RWPE1 (cell line): ENCODE data around the gene CA14.
"Not testable (repeated sequence)": the region's sequence is repeated elsewhere in the genome, so short reads cannot be mapped to it uniquely, and the experiment has no call there.

Source experiments
- CTCF ChIA-PET: fragments of 350-600 bp; sonication (Branson Sonifier 250); formaldehyde crosslinking; extraction: SDS; loops from one replicate; lab custom pipeline; 2021; lab: Yijun Ruan, JAX
- POLR2A ChIA-PET: fragments of 400-600 bp; formaldehyde crosslinking; extraction: SDS; loops from one replicate; lab custom pipeline; 2020; ENCODE audit warnings: antibody characterized with exemption; ENCODE audit not compliant: low non-redundant PET; lab: Yijun Ruan, JAX
- DNase-seq: peaks from one replicate; pipeline ENCODE4 v3.0.0; 2012; ENCODE audit warnings: low spot score
- H3K27ac ChIP-seq: fragments of 450-650 bp; 2 replicates; pipeline ENCODE4 v1.5.1; 2017
- CTCF ChIP-seq: fragments of 450-650 bp; conservative IDR thresholded peaks from 2 replicates; pipeline ENCODE4 v1.5.1; 2017; ENCODE audit warnings: low read depth, mild to moderate bottlenecking

CA14 gene

DNA sequence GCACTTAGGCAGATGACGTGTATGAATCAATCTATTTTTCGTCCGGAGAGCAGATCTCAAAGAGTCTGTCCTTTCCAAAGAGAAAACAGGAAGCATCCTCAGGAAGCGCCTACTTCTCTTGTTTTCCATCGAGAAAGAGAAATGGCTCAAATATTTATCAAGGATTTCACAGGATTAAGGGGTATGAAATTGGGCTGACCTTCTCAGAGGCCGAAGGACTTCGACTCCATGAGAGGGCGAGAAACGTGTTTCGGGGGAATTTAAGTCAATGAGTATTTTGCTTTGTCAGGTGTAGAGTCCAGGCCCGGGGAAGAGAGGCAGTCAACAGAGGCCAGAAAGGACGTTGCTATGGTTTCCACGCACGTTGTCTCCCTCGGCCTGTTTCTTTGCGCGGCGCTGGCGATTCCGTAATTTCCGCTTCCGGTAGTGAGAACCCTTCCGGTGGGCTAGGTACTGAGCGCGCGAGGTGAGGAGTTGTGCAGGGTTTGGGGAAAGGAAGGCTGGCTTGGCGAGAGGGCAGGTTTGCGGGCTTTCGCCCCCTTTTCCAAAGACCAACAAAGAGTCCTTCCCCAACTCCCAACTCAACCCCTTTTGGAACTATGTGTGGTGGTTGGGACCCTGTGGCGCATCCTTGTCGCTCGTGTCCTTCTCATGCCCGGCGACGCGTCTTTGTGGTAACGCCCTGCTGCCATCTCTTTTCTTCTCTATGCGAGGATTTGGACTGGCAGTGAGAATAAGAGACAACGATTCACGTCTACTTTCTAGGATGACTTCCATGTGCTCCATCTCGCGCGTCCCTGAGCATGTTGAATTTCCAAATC lies 36.1 kb downstream of the CA14 start, which contains the start of gene MRPS21:
TSS of gene MRPS21 (plus strand) at position 429 of the 821 bp plus-strand sequence. CDS start 506 bp downstream, outside the sequence.
- ChIA-PET CTCF (no interaction called here), POLR2A (no interaction called here)
- H3K27ac ChIP-seq, result peak within 1 kb of the TSS; percentile 74
- no peak for TF ChIP-seq CTCF
- DNase-seq, result peak; percentile 78

DNA sequence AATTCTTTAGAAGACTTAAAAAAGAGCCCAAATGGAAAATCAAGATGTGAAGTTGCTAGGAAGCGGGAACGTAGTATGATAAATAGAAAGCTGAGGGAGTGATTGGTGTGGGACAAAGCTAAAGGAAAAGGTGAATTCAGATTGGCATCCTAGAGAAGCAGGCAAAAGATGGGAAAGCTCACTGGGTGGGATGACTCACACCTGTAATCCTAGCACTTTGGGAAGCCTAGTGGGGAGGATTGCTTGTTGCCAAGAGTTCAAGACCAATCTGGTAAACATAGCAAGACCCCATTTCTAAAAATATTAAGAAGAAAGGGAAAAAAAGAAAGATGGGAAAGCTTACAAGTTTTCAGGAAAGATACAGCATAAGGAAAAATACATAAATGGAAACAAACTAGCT lies 37.9 kb downstream of the CA14 start:
- H3K27ac ChIP-seq, result no peak overlapping the region
- ChIA-PET CTCF (interaction anchor here (0.9 kb wide), 1 partner anchor 10 kb away, joined by 5 read pairs; no protein-coding TSS in a partner anchor), POLR2A (no interaction called here)
- no peak for DNase-seq
- no peak for TF ChIP-seq CTCF

DNA sequence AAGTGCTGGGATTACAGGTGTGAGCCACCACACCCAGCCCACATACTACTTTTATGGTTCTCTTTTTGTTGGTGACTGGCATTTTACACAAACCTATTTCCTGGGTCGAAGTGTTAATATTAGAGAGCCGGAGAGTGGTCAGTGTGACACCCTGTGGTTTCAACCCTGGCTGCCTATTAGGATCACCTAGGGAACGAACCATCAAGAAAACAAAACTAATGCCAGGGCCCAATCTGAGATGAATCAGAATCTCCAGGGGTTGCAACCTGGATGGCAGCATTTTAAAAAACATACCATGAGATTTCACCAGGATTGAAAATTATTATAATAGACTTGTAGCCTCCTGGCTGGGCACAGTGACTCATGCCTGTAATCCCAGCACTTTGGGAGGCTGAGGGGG lies 42.1 kb downstream of the CA14 start:
- POLR2A ChIA-PET, result no interaction called here
- H3K27ac ChIP-seq, result no peak overlapping the region
- no peak for TF ChIP-seq CTCF
- no peak for DNase-seq
- CTCF ChIA-PET, result no interaction called here

- H3K27ac ChIP-seq, result no peak overlapping the region
- DNase-seq, result no peak
- POLR2A ChIA-PET, result interaction anchor here (0.6 kb wide), 1 partner anchor 49 kb away, joined by 3 read pairs; no protein-coding TSS in a partner anchor
- CTCF ChIA-PET, result interaction anchor here (1.1 kb wide), 1 partner anchor 12 kb away, joined by 3 read pairs; no protein-coding TSS in a partner anchor
- TF ChIP-seq CTCF, result no peak
These were observed 44.8 kb downstream of the CA14 start for GRCh38 chr1:150302338-150302737.

- no peak overlapping the region for H3K27ac ChIP-seq
- no peak for TF ChIP-seq CTCF
- ChIA-PET CTCF (no interaction called here), POLR2A (no interaction called here)
- no peak for DNase-seq
These were observed 45.3 kb downstream of the CA14 start for GRCh38 chr1:150302902-150303301.

DNA sequence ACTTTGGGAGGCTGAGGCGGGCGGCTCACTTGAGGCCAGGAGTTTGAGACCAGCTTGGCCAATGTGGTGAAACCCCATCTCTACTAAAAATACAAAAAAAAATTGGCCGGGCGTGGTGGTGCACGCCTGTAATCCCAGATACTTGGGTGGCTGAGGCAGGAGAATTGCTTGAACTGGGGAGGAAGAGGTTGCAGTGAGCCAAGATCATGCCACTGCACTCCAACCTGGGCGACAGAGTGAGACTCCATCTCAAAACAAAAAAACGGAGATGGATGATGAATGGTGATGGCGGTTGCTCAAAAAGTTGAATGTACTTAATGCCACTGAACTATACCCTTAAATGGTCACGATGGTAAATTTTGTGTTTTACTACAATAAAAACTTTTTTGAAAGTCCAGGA lies 51.0 kb downstream of the CA14 start:
- DNase-seq, H3K27ac ChIP-seq, POLR2A ChIA-PET, CTCF ChIA-PET: not testable (repeated sequence)
